Hepatocyte (in vitro differentiated cells): Measurements from ENCODE around the gene PCDH8.

Experiments
- CTCF ChIP-seq: fragments of 200-600 bp; sonication (generic); IDR thresholded peaks from 2 replicates; pipeline ENCODE4 v1.5.1; 2016; ENCODE audit warnings: antibody characterized with exemption, mild to moderate bottlenecking; ENCODE audit not compliant: poor library complexity
- EZH2phosphoT487 ChIP-seq: fragments of 200-600 bp; sonication (generic); IDR thresholded peaks from one replicate; pipeline ENCODE4 v1.6.1; 2018; ENCODE audit warnings: antibody characterized with exemption, mild to moderate bottlenecking, low read depth, moderate library complexity; ENCODE audit not compliant: unreplicated experiment, severe bottlenecking

- TF ChIP-seq EZH2phosphoT487, result no peak
- TF ChIP-seq CTCF, result no peak
These were observed 20.6 kb upstream of the PCDH8 start for GRCh38 chr13:52869050-52869449.
